Sigmoid colon (tissue), 7 donors: ENCODE data around the gene BCAS1. TPM values are rescaled to one million over a fixed set of nuclear protein-coding genes. Genes with fewer than 3 reads are reported as not detected.

Experiments
- DNase-seq: peaks from one replicate; pipeline ENCODE4 v3.0.0-alpha.2; 2019
- H3K27ac ChIP-seq, 4 donors: fragments of 200-600 bp; sonication (generic); one replicate each; pipeline ENCODE4 v1.5.1; 2016 to 2019; ENCODE audit warnings: mild to moderate bottlenecking in 1 of 4
- H3K27me3 ChIP-seq, 3 donors: fragments of 200-600 bp; sonication (generic); one replicate each; pipeline ENCODE4 v1.5.1; 2019; ENCODE audit warnings: mild to moderate bottlenecking in 1 of 3
- H3K36me3 ChIP-seq, 4 donors: fragments of 200-600 bp; sonication (generic); one replicate each; pipeline ENCODE4 v1.5.1; 2016 to 2019
- H3K4me1 ChIP-seq, 4 donors: fragments of 200-600 bp; sonication (generic); one replicate each; pipeline ENCODE4 v1.5.1; 2017 to 2019
- H3K4me3 ChIP-seq, 4 donors: fragments of 200-600 bp; sonication (generic); one replicate each; pipeline ENCODE4 v1.5.1; 2017 to 2019; ENCODE audit warnings: mild to moderate bottlenecking in 2 of 4, moderate library complexity in 1 of 4
- H3K9me3 ChIP-seq, 4 donors: fragments of 200-600 bp in 3 of 4; sonication (generic) in 3 of 4; one replicate each; pipeline versions ENCODE4 v1.5.1 to v1.6.1; 2013 to 2019
- CTCF ChIP-seq, 4 experiments: fragments of 450-650 bp in 3 of 4; fragments of 200-600 bp in 1 of 4; IDR thresholded peaks; one replicate each; pipeline ENCODE4 v1.5.1; 2016 to 2019; ENCODE audit warnings: antibody characterized with exemption in 4 of 4, mild to moderate bottlenecking in 3 of 4, moderate library complexity in 2 of 4
- EP300 ChIP-seq, 4 donors: sonication (generic); formaldehyde crosslinking; IDR thresholded peaks; one replicate each; pipeline ENCODE4 v1.6.1; 2017; ENCODE audit warnings: antibody characterized with exemption in 4 of 4
- POLR2A ChIP-seq, 2 donors: fragments of 450-650 bp; IDR thresholded peaks; one replicate each; pipeline ENCODE4 v1.6.1; 2016; ENCODE audit warnings: antibody characterized with exemption in 2 of 2, mild to moderate bottlenecking in 2 of 2, moderate library complexity in 2 of 2
- POLR2AphosphoS5 ChIP-seq, 4 donors: sonication (generic); formaldehyde crosslinking; IDR thresholded peaks; one replicate each; pipeline ENCODE4 v1.6.1; 2017; ENCODE audit warnings: antibody characterized with exemption in 4 of 4
- WGBS, 2 donors: extraction: QIAGEN DNeasy Blood & Tissue Kit; methylation state at CpG; one replicate each; pipeline ENCODE4 v1.1.7; 2013; 5-methylcytosine and 5-hydroxymethylcytosine counted together
- intact Hi-C: fragments of 100-400 bp; cut with DNase I; formaldehyde crosslinking; loops from one replicate; pipeline ENCODE4 v1.15.1; 2023
- polyA plus RNA-seq, 3 donors: library from polyadenylated mRNA; stranded (reverse); fragments of 200-250 nt; gene quantifications; one replicate each; pipeline ENCODE4 v1.2.3, GENCODE V29; 2013
- small RNA-seq, 3 donors: library from RNA; depleted of rRNA; stranded (forward); fragments of <200 nt; gene quantifications; one replicate each; pipeline ENCODE3, GENCODE V24; 2016
- total RNA-seq, 4 donors: library from RNA; depleted of rRNA; stranded (reverse); fragments of >200 nt; gene quantifications; one replicate each; pipeline ENCODE4 v1.1.0, GENCODE V29; 2016
- donor health status: healthy with polysubstance abuse.
- donor health status: Bipolar disorder and iron deficiency.
- donor health status: healthy.

The BCAS1 gene
- total and polyA plus RNA-seq, 7 donors, result 0.71 to 198 (median 35.4) TPM; not detected in 2

GRCh38 chr20:53894707-53895384, 175.5 kb downstream of the BCAS1 start:
- Histone ChIP-seq H3K36me3 (no peaks in the 10 kb centered on the region), H3K4me3 (no peak overlapping the region), H3K9me3 (no peaks in the 10 kb centered on the region), H3K27me3 (no peaks in the 10 kb centered on the region), H3K27ac (no peak overlapping the region), H3K4me1 (peaks cover 0 to 11% (median 7%) of the 10 kb centered on the region in 4 donors)
- no peak for TF ChIP-seq POLR2A (IDR thresholded peaks at IDR 0.05)
- no peak for TF ChIP-seq CTCF (IDR thresholded peaks at IDR 0.05)
- no peak for TF ChIP-seq EP300 (IDR thresholded peaks at IDR 0.05)
- no peak for TF ChIP-seq POLR2AphosphoS5 (IDR thresholded peaks at IDR 0.05)
- WGBS, 2 donors, result 79 to 92% methylated on average over 8 of the region's 8 CpGs
- intact Hi-C loops, result no loop called here
- DNase-seq, result no peak

Small RNA genes within 50 kb of the gene (small RNA-seq; reads per million reads assigned to genes)
- 0 reads per million in 3 donors for gene MIR4756

Other genes starting within 250 kb of the BCAS1 start
- not detected for gene CYP24A1, start 103.4 kb upstream of the BCAS1 start, total RNA-seq
- gene CYP24A1, start 103.4 kb upstream of the BCAS1 start, polyA plus RNA-seq, result 1 to 10 TPM in 1 of 3 donors, under 1 TPM in 1, not detected in 1; 0.26 to 1.8 TPM
- gene PFDN4, start 137.5 kb upstream of the BCAS1 start, total RNA-seq, result 100 to 1,000 TPM in 3 of 4 donors, 10 to 100 TPM in 1; 75.9 to 284 (median 180) TPM
- gene PFDN4, start 137.5 kb upstream of the BCAS1 start, polyA plus RNA-seq, result 100 to 1,000 TPM in 1 of 3 donors, 10 to 100 TPM in 2; 55.3 to 101 (median 55.9) TPM